Mammary epithelial cell (primary cell): ENCODE results near the gene EDARADD.

Experiments used
- EZH2 ChIP-seq: IDR thresholded peaks from 2 replicates; pipeline ENCODE4 v1.6.1; 2012; ENCODE audit warnings: low read length, inconsistent platforms, borderline replicate concordance
- TF ChIP-seq, protein P1 (sequence below), 2 donors: IDR thresholded peaks in 1 of 2; conservative IDR thresholded peaks in 1 of 2; 2 replicates each; pipeline ENCODE4 v1.5.1; 2011 to 2012; ENCODE audit warnings: inconsistent platforms in 2 of 2, low read length in 2 of 2, mild to moderate bottlenecking in 2 of 2, control low read depth in 1 of 2, low read depth in 1 of 2; ENCODE audit not compliant: insufficient read depth in 1 of 2; ENCODE audit errors: extremely low read depth in 1 of 2

DNA sequence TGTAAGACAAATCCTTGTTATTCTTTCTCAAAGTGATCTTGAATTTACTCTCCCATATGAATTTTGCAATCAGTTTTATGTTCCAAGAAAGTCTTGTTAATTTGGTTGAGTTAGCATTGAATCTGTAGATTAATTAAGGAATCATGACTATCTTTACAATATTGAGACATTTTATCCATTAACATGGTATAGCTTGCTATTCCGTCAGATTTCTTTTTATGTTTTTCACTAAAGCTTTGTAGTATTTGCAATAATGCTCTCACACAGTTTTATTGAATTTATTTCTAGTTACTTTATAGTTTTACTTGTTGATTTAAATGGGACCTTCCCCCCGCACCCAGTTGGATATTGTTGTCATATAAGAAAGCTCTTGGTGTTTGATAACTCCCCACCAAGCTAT, 5.8 kb upstream of the EDARADD start:
- no peak for TF ChIP-seq EZH2
- TF ChIP-seq, protein P1, sequence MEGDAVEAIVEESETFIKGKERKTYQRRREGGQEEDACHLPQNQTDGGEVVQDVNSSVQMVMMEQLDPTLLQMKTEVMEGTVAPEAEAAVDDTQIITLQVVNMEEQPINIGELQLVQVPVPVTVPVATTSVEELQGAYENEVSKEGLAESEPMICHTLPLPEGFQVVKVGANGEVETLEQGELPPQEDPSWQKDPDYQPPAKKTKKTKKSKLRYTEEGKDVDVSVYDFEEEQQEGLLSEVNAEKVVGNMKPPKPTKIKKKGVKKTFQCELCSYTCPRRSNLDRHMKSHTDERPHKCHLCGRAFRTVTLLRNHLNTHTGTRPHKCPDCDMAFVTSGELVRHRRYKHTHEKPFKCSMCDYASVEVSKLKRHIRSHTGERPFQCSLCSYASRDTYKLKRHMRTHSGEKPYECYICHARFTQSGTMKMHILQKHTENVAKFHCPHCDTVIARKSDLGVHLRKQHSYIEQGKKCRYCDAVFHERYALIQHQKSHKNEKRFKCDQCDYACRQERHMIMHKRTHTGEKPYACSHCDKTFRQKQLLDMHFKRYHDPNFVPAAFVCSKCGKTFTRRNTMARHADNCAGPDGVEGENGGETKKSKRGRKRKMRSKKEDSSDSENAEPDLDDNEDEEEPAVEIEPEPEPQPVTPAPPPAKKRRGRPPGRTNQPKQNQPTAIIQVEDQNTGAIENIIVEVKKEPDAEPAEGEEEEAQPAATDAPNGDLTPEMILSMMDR (conservative IDR thresholded peaks at IDR 0.05 in 1 of 2, IDR thresholded peaks at IDR 0.05 in 1 of 2; ENCODE audit: extremely low read depth in 1 of 2, insufficient read depth in 1 of 2, low read depth in 1 of 2, low read length in 2 of 2), result no peak
